Activated T-helper 2 cell treated with anti-CD3 and anti-CD28 coated beads, Interferon-gamma antibody, Interleukin-2, Interleukin-4, amounts not matched to agents 10 μg/mL and 5 μg/mL and 100 μg/mL, durations not matched to agents 14 hours and 24 hours and 36 hours (primary cell): ENCODE data around the gene ZNF275. TPM values are rescaled to one million over a fixed set of nuclear protein-coding genes. Genes with fewer than 3 reads are reported as not detected.

Experiments used
- DNase-seq: peaks from one replicate; pipeline ENCODE4 v3.0.0; 2021; ENCODE audit warnings: low spot score
- H3K27ac Mint-ChIP-seq: one replicate; pipeline ENCODE4 v1.8.0; 2021; ENCODE audit warnings: mixed read lengths
- H3K27me3 Mint-ChIP-seq: one replicate; pipeline ENCODE4 v1.8.0; 2021; ENCODE audit warnings: low read depth, mixed read lengths
- H3K36me3 Mint-ChIP-seq: one replicate; pipeline ENCODE4 v1.8.0; 2021; ENCODE audit warnings: low read depth, mixed read lengths
- H3K4me1 Mint-ChIP-seq: one replicate; pipeline ENCODE4 v1.8.0; 2021; ENCODE audit warnings: low read depth, mixed read lengths
- H3K4me3 Mint-ChIP-seq: one replicate; pipeline ENCODE4 v1.8.0; 2021; ENCODE audit warnings: low read depth, mild to moderate bottlenecking, moderate library complexity, mixed read lengths
- H3K9me3 Mint-ChIP-seq: one replicate; pipeline ENCODE4 v1.8.0; 2021; ENCODE audit warnings: mixed read lengths
- intact Hi-C: fragments of 100-400 bp; cut with micrococcal nuclease; formaldehyde crosslinking; loops from one replicate; pipeline ENCODE4 v1.15.1; 2023
- total RNA-seq: library from RNA; stranded (reverse); gene quantifications from 2 replicates; pipeline ENCODE4 v1.2.3, GENCODE V29; 2022

Gene ZNF275
- total RNA-seq, 1 donor from 2014 or later = 17.1 TPM

GRCh38 chrX:153352858-153353257 is 18.9 kb downstream of the ZNF275 start:
- intact Hi-C loops = no loop called here
- no peak overlapping the region for H3K4me3 Mint-ChIP-seq
- H3K27me3 Mint-ChIP-seq = no peaks in the 10 kb centered on the region
- H3K4me1 Mint-ChIP-seq = no peaks in the 10 kb centered on the region
- DNase-seq = no peak
- H3K9me3 Mint-ChIP-seq = peaks cover 6% of the 10 kb centered on the region
- H3K36me3 Mint-ChIP-seq = peaks cover 20% of the 10 kb centered on the region
- no peak overlapping the region for H3K27ac Mint-ChIP-seq

GRCh38 chrX:153353416-153353815 is 19.5 kb downstream of the ZNF275 start:
- peaks cover 19% of the 10 kb centered on the region for H3K36me3 Mint-ChIP-seq
- intact Hi-C loops = no loop called here
- no peaks in the 10 kb centered on the region for H3K27me3 Mint-ChIP-seq
- no peak for DNase-seq
- no peak overlapping the region for H3K27ac Mint-ChIP-seq
- H3K9me3 Mint-ChIP-seq = peaks cover 6% of the 10 kb centered on the region
- no peak overlapping the region for H3K4me3 Mint-ChIP-seq
- no peaks in the 10 kb centered on the region for H3K4me1 Mint-ChIP-seq

DNA sequence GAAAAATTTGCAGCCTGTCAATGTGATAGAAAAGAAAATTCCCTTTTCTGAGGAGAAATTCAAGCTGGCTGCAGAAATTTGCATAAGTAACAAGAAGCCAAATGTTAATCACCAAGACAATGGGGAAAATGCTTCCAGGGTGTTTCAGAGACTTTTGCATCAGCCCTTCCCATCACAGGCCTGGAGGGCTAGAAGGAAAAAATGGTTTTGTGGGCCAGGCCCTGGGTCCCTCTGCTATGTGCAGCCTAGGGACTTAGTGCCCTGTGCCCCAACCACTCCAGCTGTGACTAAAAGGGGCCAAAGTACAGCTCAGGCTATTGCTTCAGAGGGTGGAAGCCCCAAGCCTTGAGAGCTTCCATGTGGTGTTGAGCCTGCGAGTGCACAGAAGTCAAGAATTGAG is 23.9 kb downstream of the ZNF275 start:
- H3K4me1 Mint-ChIP-seq = no peaks in the 10 kb centered on the region
- peaks cover 14% of the 10 kb centered on the region for H3K9me3 Mint-ChIP-seq
- peaks cover 3% of the 10 kb centered on the region for H3K27me3 Mint-ChIP-seq
- H3K27ac Mint-ChIP-seq = no peak overlapping the region
- peaks cover 3% of the 10 kb centered on the region for H3K36me3 Mint-ChIP-seq
- intact Hi-C loops = no loop called here
- DNase-seq = no peak
- H3K4me3 Mint-ChIP-seq = no peak overlapping the region

DNA sequence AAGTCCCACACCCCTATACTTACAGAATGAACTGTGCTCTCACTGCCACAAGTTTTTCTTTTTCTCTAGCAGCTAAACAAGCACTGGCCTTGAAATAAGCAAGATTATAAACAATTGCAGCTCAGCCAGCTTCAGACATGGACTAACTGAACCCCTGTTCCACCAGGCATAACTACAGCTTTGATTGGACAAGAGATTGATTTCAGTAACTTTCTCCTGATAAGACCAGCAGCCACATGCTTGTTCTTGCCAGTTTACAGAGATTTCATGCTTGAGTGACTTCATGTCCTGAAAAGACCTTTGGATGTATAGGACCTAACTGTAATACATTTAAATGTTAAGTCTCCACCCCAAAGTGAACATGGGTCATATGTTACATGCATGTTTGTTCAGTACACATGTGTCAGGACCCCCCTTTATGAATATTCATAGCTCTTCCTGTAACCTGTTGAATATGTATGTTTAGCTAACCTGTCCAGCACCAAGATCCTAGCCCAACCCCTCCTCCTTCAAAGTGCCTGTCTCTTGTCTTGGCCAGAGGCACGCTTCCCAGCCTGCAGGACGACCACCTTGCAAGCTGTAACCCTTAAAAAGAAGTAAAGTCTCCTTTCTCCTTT is 27.9 kb downstream of the ZNF275 start:
- DNase-seq = no peak
- peaks cover 14% of the 10 kb centered on the region for H3K9me3 Mint-ChIP-seq
- H3K27me3 Mint-ChIP-seq = peaks cover 3% of the 10 kb centered on the region
- no peak overlapping the region for H3K27ac Mint-ChIP-seq
- H3K4me3 Mint-ChIP-seq = no peak overlapping the region
- H3K36me3 Mint-ChIP-seq = peaks cover 3% of the 10 kb centered on the region
- intact Hi-C loops = no loop called here
- peaks cover 1% of the 10 kb centered on the region for H3K4me1 Mint-ChIP-seq

- H3K4me1 Mint-ChIP-seq = peaks cover 3% of the 10 kb centered on the region
- no peak for DNase-seq
- H3K27ac Mint-ChIP-seq = no peak overlapping the region
- intact Hi-C loops = no loop called here
- H3K27me3 Mint-ChIP-seq = peaks cover 3% of the 10 kb centered on the region
- H3K9me3 Mint-ChIP-seq = no peaks in the 10 kb centered on the region
- H3K36me3 Mint-ChIP-seq = no peaks in the 10 kb centered on the region
- H3K4me3 Mint-ChIP-seq = no peak overlapping the region
Measured at GRCh38 chrX:153365670-153366069, 31.7 kb downstream of the ZNF275 start.

- H3K9me3 Mint-ChIP-seq = no peaks in the 10 kb centered on the region
- no peak for DNase-seq
- H3K27ac Mint-ChIP-seq = no peak overlapping the region
- intact Hi-C loops = no loop called here
- H3K4me1 Mint-ChIP-seq = peaks cover 7% of the 10 kb centered on the region
- H3K4me3 Mint-ChIP-seq = no peak overlapping the region
- H3K36me3 Mint-ChIP-seq = no peaks in the 10 kb centered on the region
- peaks cover 3% of the 10 kb centered on the region for H3K27me3 Mint-ChIP-seq
Measured at GRCh38 chrX:153366119-153366518, 32.2 kb downstream of the ZNF275 start.

- H3K36me3 Mint-ChIP-seq = no peaks in the 10 kb centered on the region
- no peaks in the 10 kb centered on the region for H3K9me3 Mint-ChIP-seq
- DNase-seq = no peak
- intact Hi-C loops = no loop called here
- peaks cover 7% of the 10 kb centered on the region for H3K4me1 Mint-ChIP-seq
- no peak overlapping the region for H3K27ac Mint-ChIP-seq
- peaks cover 1% of the 10 kb centered on the region for H3K27me3 Mint-ChIP-seq
- no peak overlapping the region for H3K4me3 Mint-ChIP-seq
Measured at GRCh38 chrX:153366878-153367538, 33.1 kb downstream of the ZNF275 start.

- Mint-ChIP-seq H3K9me3 (no peaks in the 10 kb centered on the region), H3K36me3 (no peaks in the 10 kb centered on the region), H3K4me1 (peaks cover 7% of the 10 kb centered on the region), H3K4me3 (no peak overlapping the region), H3K27ac (no peak overlapping the region), H3K27me3 (peaks cover 4% of the 10 kb centered on the region)
- no peak for DNase-seq
- intact Hi-C loops = no loop called here
Measured at GRCh38 chrX:153370293-153371055, 36.5 kb downstream of the ZNF275 start.

- no peak for DNase-seq
- peaks cover 5% of the 10 kb centered on the region for H3K4me1 Mint-ChIP-seq
- no peaks in the 10 kb centered on the region for H3K36me3 Mint-ChIP-seq
Measured at GRCh38 chrX:153371256-153371655, 37.3 kb downstream of the ZNF275 start.

DNA sequence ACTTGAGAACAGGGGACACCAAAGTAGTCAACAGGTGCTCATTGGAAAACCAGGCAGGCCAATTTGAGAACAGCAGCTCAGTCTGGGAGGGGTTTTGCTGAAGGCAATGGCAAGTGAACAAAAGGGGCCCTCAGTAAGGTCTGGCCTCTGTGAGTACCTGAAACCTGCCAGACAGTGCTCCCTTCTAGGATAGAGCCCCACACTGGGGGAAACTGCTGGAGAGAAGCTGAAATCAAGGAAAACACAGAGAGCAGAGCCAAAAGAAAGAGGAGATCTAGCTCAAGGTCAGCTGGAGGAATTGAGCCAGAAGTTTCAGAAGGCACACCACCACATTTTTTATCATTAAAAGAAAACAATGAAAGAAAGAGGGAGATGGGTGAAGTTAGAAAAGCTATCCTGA is 39.0 kb downstream of the ZNF275 start:
- H3K27ac Mint-ChIP-seq = no peak overlapping the region
- H3K36me3 Mint-ChIP-seq = no peaks in the 10 kb centered on the region
- H3K27me3 Mint-ChIP-seq = peaks cover 4% of the 10 kb centered on the region
- no peak for DNase-seq
- intact Hi-C loops = no loop called here
- H3K4me3 Mint-ChIP-seq = no peak overlapping the region
- H3K9me3 Mint-ChIP-seq = no peaks in the 10 kb centered on the region
- peaks cover 5% of the 10 kb centered on the region for H3K4me1 Mint-ChIP-seq

More at GRCh38 chrX:153371256-153371655, 37.3 kb downstream of the ZNF275 start:
- no peak overlapping the region for H3K27ac Mint-ChIP-seq
- intact Hi-C loops = no loop called here
- peaks cover 4% of the 10 kb centered on the region for H3K27me3 Mint-ChIP-seq
- no peak overlapping the region for H3K4me3 Mint-ChIP-seq
- no peaks in the 10 kb centered on the region for H3K9me3 Mint-ChIP-seq

DNA sequence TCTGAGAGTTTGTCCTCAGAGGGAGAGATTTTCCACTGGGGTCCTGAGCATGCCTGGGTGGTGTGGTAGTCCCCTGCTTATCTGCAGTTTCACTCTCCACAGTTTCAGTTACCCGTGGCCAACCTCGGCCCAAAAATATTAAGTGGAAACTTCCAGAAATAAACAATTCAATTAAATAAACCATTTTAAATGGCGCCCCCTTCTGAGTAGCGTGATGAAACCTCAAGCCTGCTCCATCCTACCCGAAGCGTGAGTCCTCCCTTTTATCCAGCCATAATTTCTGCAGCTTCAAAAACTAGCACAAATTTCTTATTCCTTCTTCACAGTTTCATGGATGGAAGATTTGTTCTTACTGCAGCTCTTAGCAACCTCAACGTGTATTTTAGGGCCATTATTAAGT is 40.5 kb downstream of the ZNF275 start:
- intact Hi-C loops = no loop called here
- Mint-ChIP-seq H3K36me3 (no peaks in the 10 kb centered on the region), H3K27ac (no peak overlapping the region), H3K4me3 (no peak overlapping the region), H3K4me1 (peaks cover 5% of the 10 kb centered on the region), H3K9me3 (no peaks in the 10 kb centered on the region), H3K27me3 (peaks cover 4% of the 10 kb centered on the region)
- DNase-seq = no peak

- Mint-ChIP-seq H3K36me3 (no peaks in the 10 kb centered on the region), H3K4me1 (peaks cover 4% of the 10 kb centered on the region), H3K27me3 (peaks cover 4% of the 10 kb centered on the region), H3K4me3 (no peak overlapping the region), H3K27ac (no peak overlapping the region), H3K9me3 (no peaks in the 10 kb centered on the region)
- intact Hi-C loops = no loop called here
- DNase-seq = no peak
Measured at GRCh38 chrX:153375571-153375970, 41.6 kb downstream of the ZNF275 start.

GRCh38 chrX:153377727-153378126 is 43.8 kb downstream of the ZNF275 start:
- H3K4me3 Mint-ChIP-seq = no peak overlapping the region
- H3K9me3 Mint-ChIP-seq = no peaks in the 10 kb centered on the region
- H3K27ac Mint-ChIP-seq = no peak overlapping the region
- DNase-seq = no peak
- intact Hi-C loops = no loop called here
- H3K27me3 Mint-ChIP-seq = peaks cover 3% of the 10 kb centered on the region
- H3K4me1 Mint-ChIP-seq = no peaks in the 10 kb centered on the region
- no peaks in the 10 kb centered on the region for H3K36me3 Mint-ChIP-seq
